Neural progenitor cell (in vitro differentiated cells): Measurements from ENCODE around the gene ARG2. TPM values are rescaled to one million over a fixed set of nuclear protein-coding genes. Genes with fewer than 3 reads are reported as not detected.
A peak's percentile ranks its signal among the peaks of the same experiment; 100 is the strongest.

Experiments used
- DNase-seq: peaks from one replicate; pipeline ENCODE4 v3.0.0-alpha.2; 2016; ENCODE audit warnings: low spot score
- H2AFZ ChIP-seq: fragments of 200-600 bp; sonication (generic); replicated peaks from 2 replicates; pipeline ENCODE4 v1.6.1; 2016; ENCODE audit warnings: antibody characterized with exemption
- H3F3A ChIP-seq: fragments of 200-600 bp; sonication (generic); 2 replicates; pipeline ENCODE4 v1.6.1; 2016; ENCODE audit warnings: antibody characterized with exemption, low read depth
- H3K27ac ChIP-seq: fragments of 200-600 bp; sonication (generic); 2 replicates; pipeline ENCODE4 v1.5.1; 2016; ENCODE audit warnings: mild to moderate bottlenecking
- H3K27me3 ChIP-seq: fragments of 200-600 bp; sonication (generic); 2 replicates; pipeline ENCODE4 v1.6.1; 2016; ENCODE audit warnings: mild to moderate bottlenecking, moderate library complexity
- H3K36me3 ChIP-seq: fragments of 200-600 bp; sonication (generic); 2 replicates; pipeline ENCODE4 v1.5.1; 2016
- H3K4me1 ChIP-seq: fragments of 200-600 bp; sonication (generic); 2 replicates; pipeline ENCODE4 v1.6.1; 2016; ENCODE audit warnings: mixed run types
- H3K4me2 ChIP-seq: fragments of 200-600 bp; sonication (generic); 2 replicates; pipeline ENCODE4 v1.6.1; 2016
- H3K4me3 ChIP-seq: fragments of 200-600 bp; sonication (generic); 2 replicates; pipeline ENCODE4 v1.5.1; 2016
- H3K79me2 ChIP-seq: fragments of 200-600 bp; sonication (generic); 2 replicates; pipeline ENCODE4 v1.6.1; 2016; ENCODE audit warnings: low read depth
- H3K9ac ChIP-seq: fragments of 200-600 bp; sonication (generic); 2 replicates; pipeline ENCODE4 v1.6.1; 2016
- H3K9me3 ChIP-seq: fragments of 200-600 bp; sonication (generic); 2 replicates; pipeline ENCODE4 v1.5.1; 2016; ENCODE audit warnings: low read depth
- H4K20me1 ChIP-seq: fragments of 200-600 bp; sonication (generic); 2 replicates; pipeline ENCODE4 v1.6.1; 2016; ENCODE audit warnings: low read depth
- H3K27ac Mint-ChIP-seq: 3 replicates; pipeline ENCODE4 v1.8.0; 2021; ENCODE audit warnings: mixed read lengths
- H3K27me3 Mint-ChIP-seq: 2 replicates; pipeline ENCODE4 v1.8.0; 2022; ENCODE audit warnings: low read depth, mild to moderate bottlenecking, inconsistent platforms, moderate library complexity, mixed read lengths; ENCODE audit not compliant: insufficient read depth
- H3K36me3 Mint-ChIP-seq: 3 replicates; pipeline ENCODE4 v1.8.0; 2021; ENCODE audit warnings: mixed read lengths
- H3K4me1 Mint-ChIP-seq: 3 replicates; pipeline ENCODE4 v1.8.0; 2021; ENCODE audit warnings: mixed read lengths
- H3K4me3 Mint-ChIP-seq: 3 replicates; pipeline ENCODE4 v1.8.0; 2021; ENCODE audit warnings: mild to moderate bottlenecking, moderate library complexity, mixed read lengths
- H3K9me3 Mint-ChIP-seq: 3 replicates; pipeline ENCODE4 v1.8.0; 2020; ENCODE audit warnings: mixed read lengths
- CTCF ChIP-seq: fragments of 200-600 bp; sonication (generic); IDR thresholded peaks from 2 replicates; pipeline ENCODE4 v1.5.1; 2017; ENCODE audit warnings: antibody characterized with exemption, mild to moderate bottlenecking
- EZH2 ChIP-seq: fragments of 200-600 bp; sonication (generic); IDR thresholded peaks from 2 replicates; pipeline ENCODE4 v1.6.1; 2017; ENCODE audit warnings: antibody characterized with exemption, mild to moderate bottlenecking, moderate library complexity
- EZH2phosphoT487 ChIP-seq: fragments of 200-600 bp; sonication (generic); IDR thresholded peaks from 2 replicates; pipeline ENCODE4 v1.6.1; 2017; ENCODE audit warnings: antibody characterized with exemption
- total RNA-seq: library from RNA; depleted of rRNA; stranded (reverse); fragments of >200 nt; gene quantifications from 2 replicates; pipeline ENCODE4 v1.2.3, GENCODE V29; 2015; ENCODE audit warnings: low replicate concordance

Gene ARG2
- total RNA-seq, 1 donor from 2014 or later: 92.4 TPM

- H3K9ac ChIP-seq: no peak overlapping the region
- Mint-ChIP-seq H3K36me3 (peaks cover 4% of the 10 kb centered on the region), H3K27me3 (peaks cover 5% of the 10 kb centered on the region), H3K27ac (no peak overlapping the region), H3K4me3 (no peak overlapping the region), H3K4me1 (no peaks in the 10 kb centered on the region), H3K9me3 (no peaks in the 10 kb centered on the region)
- H3K4me2 ChIP-seq: no peak overlapping the region
- H3K27ac ChIP-seq: no peak overlapping the region
- no peaks in the 10 kb centered on the region for H4K20me1 ChIP-seq
- no peak overlapping the region for H3K4me3 ChIP-seq
- TF ChIP-seq EZH2: no peak
- no peak for TF ChIP-seq EZH2phosphoT487
- TF ChIP-seq CTCF: no peak
- no peak overlapping the region for H2AFZ ChIP-seq
- H3K9me3 ChIP-seq: no peaks in the 10 kb centered on the region
- H3K27me3 ChIP-seq: no peaks in the 10 kb centered on the region
- H3F3A ChIP-seq: no peaks in the 10 kb centered on the region
- no peak for DNase-seq
- no peaks in the 10 kb centered on the region for H3K4me1 ChIP-seq
- no peaks in the 10 kb centered on the region for H3K79me2 ChIP-seq
- no peaks in the 10 kb centered on the region for H3K36me3 ChIP-seq
Observed at GRCh38 chr14:67581643-67582042, 38.1 kb upstream of the ARG2 start.

GRCh38 chr14:67582061-67582460 lies 37.7 kb upstream of the ARG2 start:
- Histone ChIP-seq H3K79me2 (no peaks in the 10 kb centered on the region), H3F3A (no peaks in the 10 kb centered on the region), H3K4me2 (no peak overlapping the region), H4K20me1 (no peaks in the 10 kb centered on the region), H3K36me3 (no peaks in the 10 kb centered on the region), H3K27me3 (no peaks in the 10 kb centered on the region), H3K4me3 (no peak overlapping the region), H3K4me1 (no peaks in the 10 kb centered on the region), H3K9ac (no peak overlapping the region), H2AFZ (no peak overlapping the region), H3K9me3 (no peaks in the 10 kb centered on the region), H3K27ac (no peak overlapping the region)
- H3K27me3 Mint-ChIP-seq: peaks cover 5% of the 10 kb centered on the region
- peaks cover 4% of the 10 kb centered on the region for H3K36me3 Mint-ChIP-seq
- DNase-seq: no peak
- no peaks in the 10 kb centered on the region for H3K4me1 Mint-ChIP-seq
- no peak overlapping the region for H3K27ac Mint-ChIP-seq
- no peak for TF ChIP-seq CTCF
- no peak for TF ChIP-seq EZH2phosphoT487
- TF ChIP-seq EZH2: no peak
- no peaks in the 10 kb centered on the region for H3K9me3 Mint-ChIP-seq
- H3K4me3 Mint-ChIP-seq: no peak overlapping the region

- H3K79me2 ChIP-seq: no peaks in the 10 kb centered on the region
- H3K4me2 ChIP-seq: no peak overlapping the region
- no peak overlapping the region for H3K9ac ChIP-seq
- Mint-ChIP-seq H3K4me3 (no peak overlapping the region), H3K27me3 (peaks cover 5% of the 10 kb centered on the region), H3K9me3 (no peaks in the 10 kb centered on the region), H3K36me3 (peaks cover 4% of the 10 kb centered on the region), H3K4me1 (no peaks in the 10 kb centered on the region), H3K27ac (no peak overlapping the region)
- H3K27me3 ChIP-seq: no peaks in the 10 kb centered on the region
- no peak overlapping the region for H2AFZ ChIP-seq
- H3K4me1 ChIP-seq: no peaks in the 10 kb centered on the region
- no peaks in the 10 kb centered on the region for H4K20me1 ChIP-seq
- no peak overlapping the region for H3K27ac ChIP-seq
- no peaks in the 10 kb centered on the region for H3K36me3 ChIP-seq
- H3K9me3 ChIP-seq: no peaks in the 10 kb centered on the region
- H3K4me3 ChIP-seq: no peak overlapping the region
- peak; percentile 74 for TF ChIP-seq CTCF
- TF ChIP-seq EZH2: no peak
- H3F3A ChIP-seq: no peaks in the 10 kb centered on the region
- DNase-seq: peak; percentile 70
Observed at GRCh38 chr14:67583711-67584644, 35.7 kb upstream of the ARG2 start.
